Measurements from ENCODE around the gene EDIL3. TPM values are rescaled to one million over a fixed set of nuclear protein-coding genes. Genes with fewer than 3 reads are reported as not detected.

The EDIL3 gene
- total and polyA plus RNA-seq, 2 experiments from 2014 or later: 18.2 to 42.4 TPM

GRCh38 chr5:84354101-84354500, 30.6 kb downstream of the EDIL3 start:
- Histone ChIP-seq H3K36me3 (replicated peaks; ENCODE audit: insufficient read depth, low read depth) (no peaks in the 10 kb centered on the region), H3K4me2 (no peak overlapping the region), H3K4me1 (ENCODE audit: insufficient read depth) (no peaks in the 10 kb centered on the region), H3K9me3 (ENCODE audit: low read depth) (no peaks in the 10 kb centered on the region), H2AFZ (no peak overlapping the region), H3K4me3 (no peak overlapping the region), H3K9me2 (replicated peaks; ENCODE audit: insufficient read depth) (no peaks in the 10 kb centered on the region), H4K20me1 (ENCODE audit: insufficient read depth, poor library complexity, severe bottlenecking) (no peaks in the 10 kb centered on the region), H3K27ac (no peak overlapping the region), H3K79me2 (no peaks in the 10 kb centered on the region), H3K27me3 (no peaks in the 10 kb centered on the region)
- TF ChIP-seq CTCF (IDR thresholded peaks at IDR 0.05; ENCODE audit: poor library complexity): no peak
- TF ChIP-seq EZH2phosphoT487 (IDR thresholded peaks at IDR 0.05; ENCODE audit: low read depth, severe bottlenecking, unreplicated experiment): no peak
- TF ChIP-seq EZH2 (IDR thresholded peaks at IDR 0.05; ENCODE audit: borderline replicate concordance): no peak
- DNase-seq (ENCODE audit: low spot score): no peak
- WGBS (ENCODE audit: low lambda C conversion rate, missing lambda C conversion rate): 68% methylated on average over 4 of the region's 4 CpGs

GRCh38 chr5:84344788-84345187, 39.9 kb downstream of the EDIL3 start:
- Histone ChIP-seq H3K27ac (no peak overlapping the region), H3K36me3 (replicated peaks; ENCODE audit: insufficient read depth, low read depth) (no peaks in the 10 kb centered on the region), H3K27me3 (no peaks in the 10 kb centered on the region), H3K9me2 (replicated peaks; ENCODE audit: insufficient read depth) (no peaks in the 10 kb centered on the region), H2AFZ (no peak overlapping the region), H3K4me3 (no peak overlapping the region), H3K4me1 (ENCODE audit: insufficient read depth) (no peaks in the 10 kb centered on the region), H3K79me2 (no peaks in the 10 kb centered on the region), H4K20me1 (ENCODE audit: insufficient read depth, poor library complexity, severe bottlenecking) (no peaks in the 10 kb centered on the region), H3K4me2 (no peak overlapping the region), H3K9me3 (ENCODE audit: low read depth) (no peaks in the 10 kb centered on the region)
- TF ChIP-seq EZH2phosphoT487 (IDR thresholded peaks at IDR 0.05; ENCODE audit: low read depth, severe bottlenecking, unreplicated experiment) (no peak), CTCF (IDR thresholded peaks at IDR 0.05; ENCODE audit: poor library complexity) (no peak), EZH2 (IDR thresholded peaks at IDR 0.05; ENCODE audit: borderline replicate concordance) (no peak)
- DNase-seq (ENCODE audit: low spot score): no peak
- 88% methylated on average over 1 of the region's 1 CpG for WGBS (ENCODE audit: low lambda C conversion rate, missing lambda C conversion rate)

GRCh38 chr5:84343171-84343570, 41.5 kb downstream of the EDIL3 start:
- no peak overlapping the region for H3K4me3 ChIP-seq
- no peaks in the 10 kb centered on the region for H3K9me3 ChIP-seq (ENCODE audit: low read depth)
- H3K27me3 ChIP-seq: no peaks in the 10 kb centered on the region
- no peak overlapping the region for H3K27ac ChIP-seq
- no peaks in the 10 kb centered on the region for H4K20me1 ChIP-seq (ENCODE audit: insufficient read depth, poor library complexity, severe bottlenecking)
- H3K4me1 ChIP-seq (ENCODE audit: insufficient read depth): no peaks in the 10 kb centered on the region
- no peak overlapping the region for H3K4me2 ChIP-seq
- no peaks in the 10 kb centered on the region for H3K9me2 ChIP-seq (replicated peaks; ENCODE audit: insufficient read depth)
- H3K36me3 ChIP-seq (replicated peaks; ENCODE audit: insufficient read depth, low read depth): no peaks in the 10 kb centered on the region
- no peak overlapping the region for H2AFZ ChIP-seq
- DNase-seq (ENCODE audit: low spot score): no peak
- no peak for TF ChIP-seq CTCF (IDR thresholded peaks at IDR 0.05; ENCODE audit: poor library complexity)
- no peak for TF ChIP-seq EZH2phosphoT487 (IDR thresholded peaks at IDR 0.05; ENCODE audit: low read depth, severe bottlenecking, unreplicated experiment)
- no peak for TF ChIP-seq EZH2 (IDR thresholded peaks at IDR 0.05; ENCODE audit: borderline replicate concordance)
- H3K79me2 ChIP-seq: no peaks in the 10 kb centered on the region

GRCh38 chr5:84332106-84332505, 52.6 kb downstream of the EDIL3 start:
- Histone ChIP-seq H3K4me2 (no peak overlapping the region), H3K9me3 (ENCODE audit: low read depth) (no peaks in the 10 kb centered on the region), H3K79me2 (no peaks in the 10 kb centered on the region), H3K9me2 (replicated peaks; ENCODE audit: insufficient read depth) (no peaks in the 10 kb centered on the region), H2AFZ (no peak overlapping the region), H3K27ac (no peak overlapping the region), H4K20me1 (ENCODE audit: insufficient read depth, poor library complexity, severe bottlenecking) (no peaks in the 10 kb centered on the region), H3K27me3 (no peaks in the 10 kb centered on the region), H3K4me1 (ENCODE audit: insufficient read depth) (no peaks in the 10 kb centered on the region), H3K36me3 (replicated peaks; ENCODE audit: insufficient read depth, low read depth) (no peaks in the 10 kb centered on the region), H3K4me3 (no peak overlapping the region)
- no peak for DNase-seq (ENCODE audit: low spot score)
- 94% methylated on average over 5 of the region's 5 CpGs for WGBS (ENCODE audit: low lambda C conversion rate, missing lambda C conversion rate)
- TF ChIP-seq EZH2phosphoT487 (IDR thresholded peaks at IDR 0.05; ENCODE audit: low read depth, severe bottlenecking, unreplicated experiment) (no peak), EZH2 (IDR thresholded peaks at IDR 0.05; ENCODE audit: borderline replicate concordance) (no peak), CTCF (IDR thresholded peaks at IDR 0.05; ENCODE audit: poor library complexity) (no peak)

Measured in hepatocyte (in vitro differentiated cells).